ENCODE measurements around the gene PTPN21.

DNA sequence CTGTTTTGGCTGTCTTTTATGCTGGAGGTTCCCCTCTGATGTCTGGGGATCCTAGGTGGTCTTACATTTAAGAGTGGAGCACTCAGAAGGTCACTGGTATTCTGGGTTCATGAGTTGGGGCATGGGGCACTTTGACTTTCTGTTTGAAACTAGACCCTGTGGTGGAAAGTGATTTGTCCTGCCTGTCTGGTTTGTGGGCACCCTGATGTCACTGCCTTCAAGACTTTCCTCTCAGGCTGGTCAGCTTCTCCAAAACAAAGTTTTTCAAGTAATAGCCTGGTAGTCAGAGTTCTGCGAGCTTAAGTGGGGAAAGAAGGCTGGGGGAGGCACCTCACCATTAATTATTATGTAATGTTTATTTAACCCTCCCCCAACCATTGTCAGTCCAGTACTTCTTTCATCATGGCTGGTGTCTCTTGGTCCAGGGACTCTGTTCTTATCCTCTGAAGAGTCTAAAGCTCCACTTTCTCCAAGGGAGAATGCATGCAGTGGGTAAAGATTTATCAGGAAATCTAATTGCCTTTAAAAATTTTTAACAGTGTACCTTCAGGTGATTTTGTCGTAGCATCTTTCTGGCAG is 43.4 kb upstream of the PTPN21 start:
- TF ChIP-seq, protein P1, sequence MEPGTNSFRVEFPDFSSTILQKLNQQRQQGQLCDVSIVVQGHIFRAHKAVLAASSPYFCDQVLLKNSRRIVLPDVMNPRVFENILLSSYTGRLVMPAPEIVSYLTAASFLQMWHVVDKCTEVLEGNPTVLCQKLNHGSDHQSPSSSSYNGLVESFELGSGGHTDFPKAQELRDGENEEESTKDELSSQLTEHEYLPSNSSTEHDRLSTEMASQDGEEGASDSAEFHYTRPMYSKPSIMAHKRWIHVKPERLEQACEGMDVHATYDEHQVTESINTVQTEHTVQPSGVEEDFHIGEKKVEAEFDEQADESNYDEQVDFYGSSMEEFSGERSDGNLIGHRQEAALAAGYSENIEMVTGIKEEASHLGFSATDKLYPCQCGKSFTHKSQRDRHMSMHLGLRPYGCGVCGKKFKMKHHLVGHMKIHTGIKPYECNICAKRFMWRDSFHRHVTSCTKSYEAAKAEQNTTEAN (CRISPR knock-in tag; IDR thresholded peaks at IDR 0.05): no peak
- TF ChIP-seq, protein P2, sequence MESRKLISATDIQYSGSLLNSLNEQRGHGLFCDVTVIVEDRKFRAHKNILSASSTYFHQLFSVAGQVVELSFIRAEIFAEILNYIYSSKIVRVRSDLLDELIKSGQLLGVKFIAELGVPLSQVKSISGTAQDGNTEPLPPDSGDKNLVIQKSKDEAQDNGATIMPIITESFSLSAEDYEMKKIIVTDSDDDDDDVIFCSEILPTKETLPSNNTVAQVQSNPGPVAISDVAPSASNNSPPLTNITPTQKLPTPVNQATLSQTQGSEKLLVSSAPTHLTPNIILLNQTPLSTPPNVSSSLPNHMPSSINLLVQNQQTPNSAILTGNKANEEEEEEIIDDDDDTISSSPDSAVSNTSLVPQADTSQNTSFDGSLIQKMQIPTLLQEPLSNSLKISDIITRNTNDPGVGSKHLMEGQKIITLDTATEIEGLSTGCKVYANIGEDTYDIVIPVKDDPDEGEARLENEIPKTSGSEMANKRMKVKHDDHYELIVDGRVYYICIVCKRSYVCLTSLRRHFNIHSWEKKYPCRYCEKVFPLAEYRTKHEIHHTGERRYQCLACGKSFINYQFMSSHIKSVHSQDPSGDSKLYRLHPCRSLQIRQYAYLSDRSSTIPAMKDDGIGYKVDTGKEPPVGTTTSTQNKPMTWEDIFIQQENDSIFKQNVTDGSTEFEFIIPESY (CRISPR knock-in tag; IDR thresholded peaks at IDR 0.05): no peak
- TF ChIP-seq CTCF (IDR thresholded peaks at IDR 0.05 in 2 of 3, conservative IDR thresholded peaks at IDR 0.05 in 1 of 3; ENCODE audit: insufficient read depth in 2 of 3, low read depth in 1 of 3, low read length in 3 of 3): no peak
